HG03060 (cell line): ENCODE results near the gene ELMO1.

Source experiments
- ATAC-seq: cut with Tn5 transposase; IDR thresholded peaks from one replicate; pipeline ENCODE4 v1.9.1; 2021; ENCODE audit warnings: low read depth, moderate number of reproducible peaks; ENCODE audit not compliant: unreplicated experiment

ELMO1 gene

GRCh38 chr7:37448636-37449361, at the start of gene ELMO1:
TSS of gene ELMO1 (minus strand) at chr7:37448864. CDS start at chr7:37342690, 106,174 bp downstream.
- peak; percentile 92 for ATAC-seq

GRCh38 chr7:37497576-37497975, 48.9 kb upstream of the ELMO1 start:
- ATAC-seq = no peak

DNA sequence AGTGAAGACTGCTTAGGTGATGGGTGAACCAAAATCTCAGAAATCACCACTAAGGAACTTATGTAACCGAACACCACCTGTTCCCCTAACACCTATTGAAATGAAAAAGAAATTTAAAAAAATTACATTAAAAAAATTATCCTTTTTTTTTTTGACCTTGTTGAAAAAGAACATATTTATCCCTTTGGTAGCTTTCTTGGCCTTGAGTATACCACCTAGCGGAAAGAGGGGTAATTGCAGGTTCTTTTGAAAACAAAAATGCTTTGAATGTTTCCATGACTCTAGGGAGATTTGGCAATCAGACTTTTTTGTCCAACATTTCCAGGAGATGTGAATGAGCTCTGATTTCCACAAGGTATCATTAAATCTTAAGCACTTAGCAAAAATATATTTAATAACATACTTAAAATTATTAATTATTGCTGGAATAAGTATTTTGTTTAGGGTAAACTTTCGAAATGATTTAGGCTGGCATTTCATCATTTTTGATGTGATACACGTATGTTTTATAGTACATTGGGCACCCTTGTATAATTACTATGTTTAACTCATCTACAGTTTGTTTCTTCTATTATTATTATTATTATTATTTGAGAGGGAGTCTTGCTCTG, 47.0 kb upstream of the ELMO1 start:
- ATAC-seq = no peak

DNA sequence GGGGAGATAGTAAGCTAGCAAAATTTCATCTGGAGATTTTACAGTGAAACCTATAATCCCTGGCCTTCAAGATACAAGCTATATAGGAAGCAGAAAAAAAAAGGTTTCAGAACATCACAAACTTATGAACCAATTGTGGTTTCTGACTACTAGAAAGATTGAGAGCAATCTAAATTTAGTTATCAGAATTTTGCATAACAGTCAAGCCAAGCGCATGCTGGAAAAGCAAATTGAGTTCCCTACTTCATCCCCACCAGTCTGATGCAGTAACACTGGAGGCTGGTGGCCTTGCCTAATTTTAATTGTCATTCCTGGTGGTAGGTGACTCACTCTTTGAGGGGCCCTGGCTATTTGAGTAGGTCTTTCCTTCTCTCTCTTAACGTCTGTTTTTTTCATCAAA, 46.3 kb upstream of the ELMO1 start:
- ATAC-seq = no peak

DNA sequence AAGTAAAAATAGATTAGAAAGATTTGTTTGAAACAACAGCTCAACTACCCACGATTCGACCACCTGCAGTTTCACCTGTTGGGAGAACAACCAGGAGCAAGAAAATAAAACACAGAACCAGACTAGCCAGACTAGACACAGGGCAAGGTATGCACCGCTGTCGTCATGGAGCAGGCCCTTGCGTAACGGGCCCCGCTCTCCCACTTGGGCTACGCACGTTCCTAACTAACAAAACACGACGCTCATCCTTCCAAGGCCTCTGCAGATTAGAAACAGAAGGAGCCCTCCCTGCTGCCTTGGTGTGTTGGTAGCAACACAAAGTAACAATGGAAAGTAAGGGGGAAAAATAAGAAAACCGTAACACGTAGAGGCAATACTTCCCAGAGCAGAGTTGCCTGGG, 45.1 kb upstream of the ELMO1 start:
- ATAC-seq = no peak

GRCh38 chr7:37493123-37493522, 44.5 kb upstream of the ELMO1 start:
- ATAC-seq = no peak

GRCh38 chr7:37491919-37492694, 43.4 kb upstream of the ELMO1 start:
- no peak for ATAC-seq

DNA sequence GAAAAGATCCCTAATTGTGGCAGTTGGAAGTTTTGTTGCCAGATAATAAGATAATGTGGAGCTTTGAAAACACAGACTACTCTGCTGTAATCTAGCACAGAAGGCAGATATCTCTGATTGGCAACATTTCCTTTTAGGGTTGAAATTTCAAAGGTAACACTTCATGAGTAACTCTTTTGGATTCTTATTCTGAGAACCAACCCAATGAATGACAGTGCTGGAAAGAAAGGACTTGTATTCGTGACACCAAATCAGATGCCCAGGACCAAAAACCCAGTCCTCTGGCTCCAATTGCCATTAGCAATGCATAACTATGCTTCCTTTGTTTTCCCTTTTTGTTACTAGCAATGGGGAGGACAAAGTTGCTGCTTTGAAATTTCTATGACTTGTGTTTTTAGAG, 41.0 kb upstream of the ELMO1 start:
- ATAC-seq = no peak

- ATAC-seq = no peak
These were observed 39.6 kb upstream of the ELMO1 start for GRCh38 chr7:37488163-37488764.

GRCh38 chr7:37484426-37485073, 35.9 kb upstream of the ELMO1 start:
- no peak for ATAC-seq

- no peak for ATAC-seq
These were observed 35.0 kb upstream of the ELMO1 start for GRCh38 chr7:37483627-37484026.

DNA sequence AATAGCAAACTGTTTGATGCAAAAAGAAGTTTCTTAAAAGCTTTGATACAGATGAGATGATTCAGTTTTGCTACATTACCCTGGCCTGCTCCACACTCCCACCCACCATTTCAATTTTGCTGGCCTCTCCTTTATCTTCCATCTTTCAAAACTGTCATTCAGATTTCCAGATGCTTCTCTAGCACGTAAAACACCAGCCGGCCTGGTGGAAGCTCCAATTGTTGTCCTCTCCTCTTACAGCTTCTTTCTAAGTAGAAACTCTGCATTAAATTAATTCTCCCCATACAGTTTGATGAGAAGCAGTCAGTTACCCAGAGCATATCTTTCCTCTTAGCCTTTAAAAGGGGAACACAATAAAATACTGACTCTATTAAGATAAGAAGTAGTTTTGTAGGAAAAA, 34.3 kb upstream of the ELMO1 start:
- no peak for ATAC-seq

DNA sequence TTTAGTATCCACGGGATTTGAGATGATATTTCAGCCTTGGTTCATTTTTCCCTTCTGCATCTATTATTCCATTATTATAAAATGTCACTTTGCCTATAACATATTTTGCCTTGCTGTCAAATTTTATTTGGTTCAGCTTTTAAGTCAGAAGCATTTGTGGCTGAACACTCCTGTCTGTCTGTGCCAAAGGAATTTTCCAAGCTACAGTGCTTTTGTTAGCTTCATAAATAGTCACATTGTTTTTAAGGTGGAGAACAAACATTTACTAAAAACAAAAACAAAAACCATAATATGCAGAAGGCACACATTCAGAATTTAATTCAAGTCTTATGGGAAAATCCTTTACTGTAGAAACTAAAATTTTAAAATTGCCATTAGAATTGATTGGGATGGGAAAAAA, 33.8 kb upstream of the ELMO1 start:
- ATAC-seq = no peak

DNA sequence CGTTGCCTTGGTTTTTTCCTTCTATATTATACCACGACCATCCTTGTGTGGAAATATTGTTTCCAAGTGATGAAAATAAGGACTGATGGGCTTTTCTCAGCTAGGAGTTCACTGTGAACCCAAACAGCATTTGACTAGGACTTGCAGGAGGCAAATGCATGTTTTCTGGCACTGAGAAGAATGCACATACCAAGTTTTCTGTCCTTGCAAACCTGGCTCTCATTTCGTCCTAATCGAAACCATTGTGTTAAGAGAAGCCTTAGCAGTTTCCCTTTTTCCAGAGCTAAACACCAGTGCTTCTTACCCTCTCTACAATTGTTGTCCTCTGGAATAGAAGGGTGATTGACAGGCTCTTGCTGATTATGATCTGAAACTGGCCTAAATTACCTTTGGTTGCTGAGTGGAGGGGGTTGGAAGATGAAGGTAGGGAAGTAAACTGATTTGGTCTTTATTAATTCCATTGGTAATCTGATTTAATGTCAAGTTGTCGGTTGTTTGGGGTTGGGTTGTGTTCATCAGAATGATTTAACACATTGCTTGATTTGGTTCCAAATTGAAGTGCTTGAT, 33.1 kb upstream of the ELMO1 start:
- no peak for ATAC-seq

GRCh38 chr7:37481154-37481553, 32.5 kb upstream of the ELMO1 start:
- ATAC-seq = no peak

- ATAC-seq = no peak
These were observed 31.7 kb upstream of the ELMO1 start for GRCh38 chr7:37480041-37481031.

GRCh38 chr7:37476881-37477450, 28.3 kb upstream of the ELMO1 start:
- no peak for ATAC-seq

GRCh38 chr7:37476428-37476827, 27.8 kb upstream of the ELMO1 start:
- ATAC-seq = no peak

- ATAC-seq = no peak
These were observed 27.0 kb upstream of the ELMO1 start for GRCh38 chr7:37475646-37476045.
